CD4-positive, alpha-beta memory T cell (primary cell): Measurements from ENCODE around the gene BPGM. TPM values are rescaled to one million over a fixed set of nuclear protein-coding genes. Genes with fewer than 3 reads are reported as not detected.
"Not testable (repeated sequence)": the region's sequence is repeated elsewhere in the genome, so short reads cannot be mapped to it uniquely, and the experiment has no call there.

Experiments used
- CTCF ChIA-PET: fragments of 350-600 bp; sonication (Branson Sonifier 250); formaldehyde crosslinking; loops from one replicate; lab custom pipeline; 2021; ENCODE audit warnings: inconsistent platforms; ENCODE audit not compliant: partially characterized antibody; lab: Charles Lee
- POLR2A ChIA-PET: fragments of 350-600 bp; sonication (Branson Sonifier 250); formaldehyde crosslinking; loops from one replicate; lab custom pipeline; 2021; ENCODE audit not compliant: partially characterized antibody; lab: Charles Lee
- DNase-seq, 5 donors: peaks; one replicate each; pipeline versions ENCODE4 v3.0.0 to v3.0.0-alpha.2; 2020 to 2022; ENCODE audit warnings: mixed read lengths in 1 of 5
- H3K27ac ChIP-seq: one replicate; pipeline ENCODE4 v1.7.0; 2013; ENCODE audit warnings: low read depth, low read length
- H3K27me3 ChIP-seq: 2 replicates; pipeline ENCODE4 v1.7.0; 2013; ENCODE audit warnings: mild to moderate bottlenecking, low read length, moderate library complexity; ENCODE audit not compliant: insufficient read depth
- H3K36me3 ChIP-seq: 2 replicates; pipeline ENCODE4 v1.7.0; 2013; ENCODE audit warnings: mild to moderate bottlenecking, low read length, moderate library complexity; ENCODE audit not compliant: insufficient read depth
- H3K4me1 ChIP-seq: 2 replicates; pipeline ENCODE4 v1.7.0; 2013; ENCODE audit warnings: mild to moderate bottlenecking, low read length, moderate library complexity; ENCODE audit not compliant: insufficient read depth
- H3K4me3 ChIP-seq, 2 donors: one replicate each; pipeline ENCODE4 v1.7.0; 2013; ENCODE audit warnings: low read length in 2 of 2, mild to moderate bottlenecking in 1 of 2
- H3K9me3 ChIP-seq, 2 donors: one replicate each; pipeline ENCODE4 v1.7.0; 2013; ENCODE audit warnings: low read length in 2 of 2, control low read depth in 1 of 2; ENCODE audit not compliant: control insufficient read depth in 1 of 2
- H3K27ac Mint-ChIP-seq, 7 donors: one replicate each; pipeline ENCODE4 v1.8.0; 2020 to 2021; ENCODE audit warnings: mixed read lengths in 7 of 7, mild to moderate bottlenecking in 6 of 7, inconsistent platforms in 3 of 7, moderate library complexity in 3 of 7
- H3K27me3 Mint-ChIP-seq, 2 donors: one replicate each; pipeline ENCODE4 v1.8.0; 2020 to 2021; ENCODE audit warnings: mixed read lengths in 2 of 2
- H3K36me3 Mint-ChIP-seq, 2 donors: one replicate each; pipeline ENCODE4 v1.8.0; 2020 to 2021; ENCODE audit warnings: mixed read lengths in 2 of 2, inconsistent platforms in 1 of 2, mild to moderate bottlenecking in 1 of 2
- H3K4me1 Mint-ChIP-seq, 4 donors: one replicate each; pipeline ENCODE4 v1.8.0; 2020 to 2021; ENCODE audit warnings: mixed read lengths in 4 of 4, mild to moderate bottlenecking in 1 of 4
- H3K4me3 Mint-ChIP-seq, 8 donors: one replicate each; pipeline ENCODE4 v1.8.0; 2020 to 2021; ENCODE audit warnings: mixed read lengths in 8 of 8, mild to moderate bottlenecking in 7 of 8, moderate library complexity in 6 of 8, inconsistent platforms in 3 of 8
- H3K9me3 Mint-ChIP-seq, 8 donors: one replicate each; pipeline ENCODE4 v1.8.0; 2020 to 2021; ENCODE audit warnings: mixed read lengths in 8 of 8, mild to moderate bottlenecking in 5 of 8, inconsistent platforms in 3 of 8, moderate library complexity in 1 of 8
- intact Hi-C: fragments of 100-400 bp; cut with micrococcal nuclease; formaldehyde crosslinking; loops from one replicate; pipeline ENCODE4 v1.15.1; 2023
- polyA plus RNA-seq, 2 donors: library from polyadenylated mRNA; unstranded; fragments of 300-500 nt; fragmentation: Illumina TruSeq; gene quantifications; one replicate each; pipeline ENCODE4 v1.2.3, GENCODE V29; 2021
- total RNA-seq, 2 experiments: library from RNA; stranded (reverse); gene quantifications; one replicate each; pipeline ENCODE4 v1.2.3, GENCODE V29; 2021

The BPGM gene
- total and polyA plus RNA-seq, 4 experiments from 2014 or later, result 13.7 to 27.8 (median 18.4) TPM

GRCh38 chr7:134684165-134684564 is 37.5 kb downstream of the BPGM start:
- POLR2A ChIA-PET, result no interaction called here
- Histone ChIP-seq H3K27ac (no peak overlapping the region), H3K36me3 (no peaks in the 10 kb centered on the region), H3K27me3 (no peaks in the 10 kb centered on the region), H3K9me3 (no peaks in the 10 kb centered on the region), H3K4me1 (no peaks in the 10 kb centered on the region), H3K4me3 (no peak overlapping the region)
- H3K27me3 Mint-ChIP-seq, result peaks cover 0 to 1% of the 10 kb centered on the region in 2 donors
- H3K27ac Mint-ChIP-seq, result no peak overlapping the region
- CTCF ChIA-PET, result interaction anchor here (0.7 to 1.6 kb wide), 3 partner anchors 9 to 66 kb away, joined by 3 to 6 read pairs (median 4); no protein-coding TSS in a partner anchor
- DNase-seq, result no peak
- H3K4me1 Mint-ChIP-seq, result no peaks in the 10 kb centered on the region
- peaks cover 0 to 2% (median 0%) of the 10 kb centered on the region in 8 donors for H3K9me3 Mint-ChIP-seq
- H3K4me3 Mint-ChIP-seq, result no peak overlapping the region
- intact Hi-C loops, result no loop called here
- H3K36me3 Mint-ChIP-seq, result peaks cover 14 to 15% of the 10 kb centered on the region in 2 donors

DNA sequence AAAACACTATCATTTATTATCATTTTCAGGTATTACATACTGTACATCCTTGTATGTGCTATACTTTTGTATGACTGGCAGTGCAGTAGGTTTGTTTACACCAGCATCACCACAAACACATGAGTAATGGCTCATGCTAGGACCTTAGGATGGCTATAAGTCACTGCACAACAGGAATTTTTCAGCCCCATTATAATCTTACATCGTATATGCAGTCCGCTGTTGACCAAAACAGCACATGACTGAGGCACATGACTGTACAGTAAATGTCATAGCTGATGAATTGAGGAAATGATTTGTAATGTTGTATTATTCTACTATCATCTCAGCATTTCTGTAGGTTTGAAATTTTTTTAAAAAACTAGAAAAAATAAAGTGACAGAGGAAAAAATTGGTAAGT is 38.6 kb downstream of the BPGM start:
- no peak overlapping the region for H3K4me3 ChIP-seq
- no peaks in the 10 kb centered on the region for H3K36me3 ChIP-seq
- H3K27me3 Mint-ChIP-seq, result peaks cover 1 to 2% of the 10 kb centered on the region in 2 donors
- H3K27ac Mint-ChIP-seq, result no peak overlapping the region
- H3K27me3 ChIP-seq, result no peaks in the 10 kb centered on the region
- H3K9me3 Mint-ChIP-seq, result no peaks in the 10 kb centered on the region
- ChIA-PET POLR2A (no interaction called here), CTCF (interaction anchor here (1.4 to 1.6 kb wide), 2 partner anchors 52 to 65 kb away, joined by 4 to 6 read pairs; no protein-coding TSS in a partner anchor)
- no peaks in the 10 kb centered on the region for H3K4me1 Mint-ChIP-seq
- H3K27ac ChIP-seq, result no peak overlapping the region
- H3K4me1 ChIP-seq, result no peaks in the 10 kb centered on the region
- peaks cover 5% of the 10 kb centered on the region in 2 donors for H3K36me3 Mint-ChIP-seq
- no peak overlapping the region for H3K4me3 Mint-ChIP-seq
- DNase-seq, result no peak
- H3K9me3 ChIP-seq, result no peaks in the 10 kb centered on the region
- intact Hi-C loops, result loop anchor here (5.0 kb wide), 1 partner anchor 267 kb away; no protein-coding TSS in a partner anchor

GRCh38 chr7:134686786-134687185 is 40.1 kb downstream of the BPGM start:
- Histone ChIP-seq H3K27me3 (no peaks in the 10 kb centered on the region), H3K27ac (no peak overlapping the region), H3K4me3 (no peak overlapping the region), H3K36me3 (no peaks in the 10 kb centered on the region), H3K4me1 (no peaks in the 10 kb centered on the region), H3K9me3 (no peaks in the 10 kb centered on the region)
- intact Hi-C loops, result loop anchor here (5.0 kb wide), 1 partner anchor 266 kb away; no protein-coding TSS in a partner anchor
- Mint-ChIP-seq H3K4me1 (no peaks in the 10 kb centered on the region), H3K4me3 (no peak overlapping the region), H3K27ac (no peak overlapping the region), H3K27me3 (peaks cover 1 to 2% of the 10 kb centered on the region in 2 donors), H3K36me3 (no peaks in the 10 kb centered on the region), H3K9me3 (no peaks in the 10 kb centered on the region)
- ChIA-PET CTCF (interaction anchor here (0.7 to 1.7 kb wide), 2 partner anchors 9 to 14 kb away, joined by 3 to 6 read pairs; no protein-coding TSS in a partner anchor), POLR2A (no interaction called here)
- no peak for DNase-seq

DNA sequence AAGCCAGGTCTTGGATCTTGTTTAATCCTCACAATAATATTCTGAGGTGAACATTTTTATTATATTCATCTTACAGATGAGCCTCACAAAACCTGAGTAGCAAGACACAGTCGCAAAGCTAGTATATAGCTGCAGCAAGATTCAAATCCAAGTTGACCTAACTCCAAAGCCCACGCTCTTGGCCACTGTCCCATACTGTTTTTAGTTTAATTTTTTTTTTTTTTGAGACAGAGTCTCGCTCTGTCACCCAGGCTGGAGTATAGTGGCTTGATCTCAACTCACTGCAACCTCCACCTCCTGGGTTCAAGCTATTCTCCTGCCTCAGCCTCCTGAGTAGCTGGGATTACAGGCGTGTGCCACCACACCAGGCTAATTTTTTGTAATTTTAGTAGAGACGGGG is 42.9 kb downstream of the BPGM start:
- H3K27me3 Mint-ChIP-seq, POLR2A ChIA-PET, H3K4me3 Mint-ChIP-seq, H3K9me3 Mint-ChIP-seq, H3K36me3 ChIP-seq, H3K27ac Mint-ChIP-seq, H3K4me1 ChIP-seq, H3K9me3 ChIP-seq, H3K27ac ChIP-seq, H3K36me3 Mint-ChIP-seq, DNase-seq, H3K4me3 ChIP-seq, H3K27me3 ChIP-seq, H3K4me1 Mint-ChIP-seq: not testable (repeated sequence)
- intact Hi-C loops, result loop anchor here (5.0 kb wide), 1 partner anchor 263 kb away; no protein-coding TSS in a partner anchor
- CTCF ChIA-PET, result interaction anchor here (0.7 to 3.2 kb wide), 9 partner anchors 11 to 62 kb away, joined by 3 to 11 read pairs (median 3); no protein-coding TSS in a partner anchor

GRCh38 chr7:134690016-134690415 is 43.4 kb downstream of the BPGM start:
- Histone ChIP-seq H3K4me3 (no peak overlapping the region), H3K9me3 (no peaks in the 10 kb centered on the region), H3K27ac (no peak overlapping the region), H3K4me1 (no peaks in the 10 kb centered on the region), H3K36me3 (no peaks in the 10 kb centered on the region), H3K27me3 (no peaks in the 10 kb centered on the region)
- no peaks in the 10 kb centered on the region for H3K36me3 Mint-ChIP-seq
- no peaks in the 10 kb centered on the region for H3K4me1 Mint-ChIP-seq
- intact Hi-C loops, result no loop called here
- no peak overlapping the region for H3K4me3 Mint-ChIP-seq
- no peak overlapping the region for H3K27ac Mint-ChIP-seq
- no peaks in the 10 kb centered on the region for H3K9me3 Mint-ChIP-seq
- POLR2A ChIA-PET, result no interaction called here
- H3K27me3 Mint-ChIP-seq, result peaks cover 2 to 3% of the 10 kb centered on the region in 2 donors
- no peak for DNase-seq
- CTCF ChIA-PET, result interaction anchor here (0.8 to 3.2 kb wide), 7 partner anchors 10 to 62 kb away, joined by 3 to 11 read pairs (median 3); no protein-coding TSS in a partner anchor

DNA sequence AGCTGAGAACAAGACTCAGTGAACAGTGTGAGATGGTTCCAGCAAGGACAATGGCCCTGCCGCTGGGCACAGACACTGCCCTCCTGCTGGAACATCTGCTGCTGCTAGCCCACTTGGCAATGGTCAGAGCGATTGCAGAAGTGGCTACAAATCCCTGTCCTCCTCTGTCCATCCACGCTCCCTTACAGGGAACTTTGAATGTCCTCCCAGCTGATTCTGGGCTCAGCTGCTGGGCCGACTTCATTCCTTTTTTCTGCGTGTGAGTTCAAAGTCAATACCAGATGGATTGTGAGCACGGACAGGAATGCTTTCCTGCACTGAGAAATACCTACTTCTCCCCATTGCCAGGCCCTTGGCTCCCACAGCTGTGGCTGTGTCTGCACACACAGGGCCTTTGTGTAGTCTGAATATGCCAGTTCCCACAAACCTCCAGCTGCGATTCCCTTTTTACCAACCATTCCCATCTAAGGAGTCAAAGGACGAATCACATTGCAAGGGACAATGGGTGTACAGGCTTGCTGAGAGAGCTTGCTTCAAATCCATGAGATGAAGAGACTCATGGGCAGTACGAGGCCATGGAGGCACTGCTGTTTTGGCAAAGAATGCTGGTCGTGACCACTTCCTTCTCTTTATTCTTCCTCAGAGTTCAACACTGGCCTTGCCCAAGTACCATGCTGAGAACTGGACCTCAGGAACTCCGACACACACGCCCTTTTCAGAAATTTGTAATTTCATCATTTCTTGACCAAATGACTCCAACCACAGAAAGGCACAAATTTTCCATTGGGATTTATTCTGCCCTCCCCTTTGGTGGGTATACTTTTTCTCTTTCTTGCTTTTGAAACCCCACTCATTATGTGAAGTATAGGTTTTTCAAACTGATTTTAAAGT is 44.2 kb downstream of the BPGM start:
- Histone ChIP-seq H3K36me3 (no peaks in the 10 kb centered on the region), H3K4me1 (no peaks in the 10 kb centered on the region), H3K4me3 (no peak overlapping the region), H3K9me3 (no peaks in the 10 kb centered on the region), H3K27ac (no peak overlapping the region), H3K27me3 (no peaks in the 10 kb centered on the region)
- ChIA-PET CTCF (interaction anchor here (0.8 to 3.2 kb wide), 7 partner anchors 10 to 61 kb away, joined by 3 to 11 read pairs (median 4); no protein-coding TSS in a partner anchor), POLR2A (no interaction called here)
- H3K9me3 Mint-ChIP-seq, result no peaks in the 10 kb centered on the region
- intact Hi-C loops, result no loop called here
- no peak overlapping the region for H3K27ac Mint-ChIP-seq
- peaks cover 2 to 3% of the 10 kb centered on the region in 2 donors for H3K27me3 Mint-ChIP-seq
- H3K4me1 Mint-ChIP-seq, result no peaks in the 10 kb centered on the region
- no peaks in the 10 kb centered on the region for H3K36me3 Mint-ChIP-seq
- no peak for DNase-seq
- H3K4me3 Mint-ChIP-seq, result no peak overlapping the region
